Caco-2 (cell line): ENCODE measurements around the gene LRPAP1. TPM values are rescaled to one million over a fixed set of nuclear protein-coding genes. Genes with fewer than 3 reads are reported as not detected.

Experiments used
- BruUV-seq: library from RNA; stranded (reverse); fragments of 400-500 nt; replicated peaks from 2 replicates; lab custom pipeline; 2021; lab: Mats Ljungman, UMichigan
- CTCF ChIA-PET: fragments of 300-600 bp; sonication (Branson Sonifier 250); formaldehyde crosslinking; loops from one replicate; lab custom pipeline; 2022; ENCODE audit warnings: antibody characterized with exemption; lab: Charles Lee
- POLR2A ChIA-PET: fragments of 300-600 bp; sonication (Branson Sonifier 250); formaldehyde crosslinking; loops from one replicate; lab custom pipeline; 2022; ENCODE audit warnings: antibody characterized with exemption; lab: Charles Lee
- DNase-seq, 2 experiments: peaks; one replicate each; pipeline versions ENCODE4 v3.0.0 to v3.0.0-alpha.2; 2020 to 2022
- H3K27me3 ChIP-seq: replicated peaks from 2 replicates; pipeline ENCODE4 v1.6.0; 2011; ENCODE audit warnings: low read length; ENCODE audit not compliant: control insufficient read depth, insufficient read depth
- H3K36me3 ChIP-seq: 2 replicates; pipeline ENCODE4 v1.5.1; 2011; ENCODE audit warnings: low read length; ENCODE audit not compliant: control insufficient read depth, insufficient read depth
- H3K4me1 ChIP-seq: fragments of 250-450 bp; sonication (Bioruptor Pico); 2 replicates; pipeline ENCODE4 v1.5.1; 2020; ENCODE audit warnings: mild to moderate bottlenecking
- H3K4me3 ChIP-seq: 2 replicates; pipeline ENCODE4 v1.5.1; 2011; ENCODE audit warnings: low read depth, mild to moderate bottlenecking, control low read depth, low read length
- H3K9me3 ChIP-seq: fragments of 250-450 bp; sonication (Bioruptor Pico); 2 replicates; pipeline ENCODE4 v1.5.1; 2020; ENCODE audit warnings: mild to moderate bottlenecking, moderate library complexity
- H3K27ac Mint-ChIP-seq: one replicate; pipeline ENCODE4 v1.8.0; 2022; ENCODE audit warnings: mixed read lengths; ENCODE audit not compliant: unreplicated experiment
- H3K27me3 Mint-ChIP-seq: one replicate; pipeline ENCODE4 v1.8.0; 2022; ENCODE audit warnings: mixed read lengths; ENCODE audit not compliant: insufficient read depth, unreplicated experiment
- H3K36me3 Mint-ChIP-seq: one replicate; pipeline ENCODE4 v1.8.0; 2022; ENCODE audit warnings: mild to moderate bottlenecking, mixed read lengths; ENCODE audit not compliant: insufficient read depth, unreplicated experiment
- H3K4me1 Mint-ChIP-seq: one replicate; pipeline ENCODE4 v1.8.0; 2022; ENCODE audit warnings: low read depth, mixed read lengths; ENCODE audit not compliant: unreplicated experiment
- H3K4me3 Mint-ChIP-seq: one replicate; pipeline ENCODE4 v1.8.0; 2022; ENCODE audit warnings: mild to moderate bottlenecking, moderate library complexity, mixed read lengths; ENCODE audit not compliant: unreplicated experiment
- H3K9me3 Mint-ChIP-seq: one replicate; pipeline ENCODE4 v1.8.0; 2022; ENCODE audit warnings: mixed read lengths; ENCODE audit not compliant: unreplicated experiment
- CTCF ChIP-seq, 2 experiments: fragments of 200-600 bp in 1 of 2; IDR thresholded peaks; 1 replicate in 1 of 2; 2 replicates in 1 of 2; pipeline versions ENCODE4 v1.5.1 to v1.8.0; 2011 to 2022; ENCODE audit warnings: antibody characterized with exemption in 1 of 2, control low read depth in 1 of 2, inconsistent platforms in 1 of 2, low read depth in 1 of 2, low read length in 1 of 2, mild to moderate bottlenecking in 1 of 2, moderate library complexity in 1 of 2; ENCODE audit not compliant: insufficient read depth in 1 of 2, severe bottlenecking in 1 of 2, unreplicated experiment in 1 of 2
- intact Hi-C: fragments of 100-400 bp; cut with micrococcal nuclease; formaldehyde crosslinking; loops from one replicate; pipeline ENCODE4 v1.10.0; 2022; ENCODE audit not compliant: unreplicated experiment
- total RNA-seq: library from RNA; stranded (reverse); gene quantifications from 2 replicates; pipeline ENCODE4 v1.2.3, GENCODE V29; 2022

The LRPAP1 gene
- total RNA-seq, 1 experiment from 2014 or later, result 224 TPM

GRCh38 chr4:3495204-3495975 lies 36.8 kb downstream of the LRPAP1 start:
- Histone ChIP-seq H3K4me1 (0 out of 2 replicates have a peak, but pooled peaks cover 3% of the 10 kb centered on the region), H3K36me3 (no peaks in the 10 kb centered on the region), H3K4me3 (no peak overlapping the region), H3K9me3 (no peaks in the 10 kb centered on the region), H3K27me3 (no peaks in the 10 kb centered on the region)
- ChIA-PET CTCF (interaction anchor here (1.0 kb wide), 1 partner anchor 385 kb away, joined by 5 read pairs; no protein-coding TSS in a partner anchor), POLR2A (no interaction called here)
- no TSS peak for BruUV-seq
- no peak for DNase-seq
- Mint-ChIP-seq H3K9me3 (no peaks in the 10 kb centered on the region), H3K4me3 (no peak overlapping the region), H3K27ac (no peak overlapping the region), H3K27me3 (peaks cover 12% of the 10 kb centered on the region), H3K4me1 (no peaks in the 10 kb centered on the region), H3K36me3 (peaks cover 64% of the 10 kb centered on the region)
- no peak for TF ChIP-seq CTCF (IDR thresholded peaks at IDR 0.05; ENCODE audit: insufficient read depth in 1 of 2, low read depth in 1 of 2, low read length in 1 of 2, severe bottlenecking in 1 of 2, unreplicated experiment in 1 of 2)
- intact Hi-C loops, result no loop called here

- BruUV-seq, result no TSS peak
- DNase-seq, result no peak
- intact Hi-C loops, result no loop called here
- ChIA-PET CTCF (no interaction called here), POLR2A (no interaction called here)
- no peak overlapping the region for H3K27ac Mint-ChIP-seq
- no peaks in the 10 kb centered on the region for H3K4me1 Mint-ChIP-seq
- 0 out of 2 replicates have a peak, but pooled peaks cover 3% of the 10 kb centered on the region for H3K4me1 ChIP-seq
- no peaks in the 10 kb centered on the region for H3K27me3 ChIP-seq
- no peak for TF ChIP-seq CTCF (IDR thresholded peaks at IDR 0.05; ENCODE audit: insufficient read depth in 1 of 2, low read depth in 1 of 2, low read length in 1 of 2, severe bottlenecking in 1 of 2, unreplicated experiment in 1 of 2)
- H3K9me3 Mint-ChIP-seq, result no peaks in the 10 kb centered on the region
- H3K36me3 Mint-ChIP-seq, result peaks cover 61% of the 10 kb centered on the region
- H3K4me3 ChIP-seq, result no peak overlapping the region
- no peaks in the 10 kb centered on the region for H3K9me3 ChIP-seq
- peaks cover 15% of the 10 kb centered on the region for H3K27me3 Mint-ChIP-seq
- H3K36me3 ChIP-seq, result no peaks in the 10 kb centered on the region
- no peak overlapping the region for H3K4me3 Mint-ChIP-seq
Observed at GRCh38 chr4:3494462-3494871, 37.8 kb downstream of the LRPAP1 start.

DNA sequence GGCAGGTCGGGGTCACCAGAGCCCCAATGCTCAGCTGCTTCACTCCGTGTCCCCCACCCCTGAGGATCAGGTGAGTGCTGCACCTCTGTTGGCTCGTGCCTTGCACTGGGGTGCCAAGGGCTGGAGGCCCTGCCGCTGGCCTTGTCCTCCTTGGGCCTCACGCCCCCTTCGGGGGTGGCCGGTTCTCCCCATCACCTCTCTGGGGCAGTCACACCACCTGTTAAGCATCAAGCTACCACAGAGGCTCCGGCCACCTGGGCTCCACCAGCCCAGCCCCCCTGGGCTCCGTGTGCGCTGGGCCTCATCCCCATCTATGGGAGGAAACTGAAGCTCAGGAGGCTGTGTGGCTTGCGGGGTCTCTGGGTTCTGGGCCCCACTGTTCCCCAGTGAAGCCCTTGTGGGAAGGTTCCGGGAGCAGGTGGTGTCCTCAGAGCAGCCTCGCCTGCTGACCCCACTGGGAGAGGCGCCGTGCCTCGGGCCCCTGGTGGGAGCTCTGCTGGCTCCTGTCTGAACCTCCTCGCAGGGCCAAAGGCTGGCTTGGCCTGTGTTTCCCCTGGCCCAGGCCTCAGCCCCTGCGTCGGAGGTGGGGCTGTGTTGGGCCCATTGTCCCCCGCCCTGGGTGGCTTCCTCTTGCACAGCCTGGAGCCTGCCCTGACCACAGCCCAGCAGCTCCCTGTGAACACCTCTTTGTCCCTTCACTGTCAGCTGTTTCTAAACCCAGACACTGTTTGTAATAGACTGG lies 38.3 kb downstream of the LRPAP1 start:
- CTCF ChIA-PET, result no interaction called here
- POLR2A ChIA-PET, result interaction anchor here (0.5 kb wide), 1 partner anchor 24 kb away, joined by 3 read pairs; no protein-coding TSS in a partner anchor

More for the DNA sequence above, 38.3 kb downstream of the LRPAP1 start:
- H3K9me3 ChIP-seq, result no peaks in the 10 kb centered on the region
- no peaks in the 10 kb centered on the region for H3K27me3 ChIP-seq
- no peak overlapping the region for H3K4me3 ChIP-seq
- H3K36me3 ChIP-seq, result no peaks in the 10 kb centered on the region
- Mint-ChIP-seq H3K4me1 (no peaks in the 10 kb centered on the region), H3K9me3 (no peaks in the 10 kb centered on the region), H3K27ac (no peak overlapping the region), H3K4me3 (no peak overlapping the region), H3K36me3 (peaks cover 62% of the 10 kb centered on the region), H3K27me3 (peaks cover 15% of the 10 kb centered on the region)
- BruUV-seq, result no TSS peak
- intact Hi-C loops, result no loop called here
- no peak for DNase-seq
- no peak for TF ChIP-seq CTCF (IDR thresholded peaks at IDR 0.05; ENCODE audit: insufficient read depth in 1 of 2, low read depth in 1 of 2, low read length in 1 of 2, severe bottlenecking in 1 of 2, unreplicated experiment in 1 of 2)
- H3K4me1 ChIP-seq, result 0 out of 2 replicates have a peak, but pooled peaks cover 3% of the 10 kb centered on the region
